Superior temporal gyrus (tissue), 1 donor: ENCODE data around the gene TMEFF2.
"Not testable (repeated sequence)": the region's sequence is repeated elsewhere in the genome, so short reads cannot be mapped to it uniquely, and the experiment has no call there.

Experiments used
- DNase-seq: peaks from one replicate; pipeline ENCODE4 v3.0.0-alpha.2; 2016; ENCODE audit errors: extremely low spot score

Gene TMEFF2

DNA sequence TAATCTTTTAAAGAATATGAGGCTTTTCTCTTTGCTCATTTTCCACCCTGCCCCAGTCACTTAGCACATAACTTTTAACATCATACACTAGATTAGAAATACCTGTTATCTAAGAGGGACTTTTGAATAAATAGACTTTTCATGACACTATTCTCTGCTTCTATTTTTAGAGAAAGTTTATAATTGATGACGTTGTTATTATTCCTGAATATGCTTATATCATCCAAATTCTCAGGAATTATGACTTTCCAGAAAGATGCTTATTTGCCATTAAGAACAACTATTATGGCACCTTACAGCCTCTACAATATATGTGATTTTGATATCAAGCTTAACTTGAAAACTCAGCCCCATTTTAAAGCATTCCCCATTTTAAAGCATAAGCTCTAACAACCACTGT lies 11.4 kb downstream of the TMEFF2 start:
- no peak for DNase-seq

- DNase-seq: peak; percentile 17
Measured at GRCh38 chr2:192166946-192167345, 27.8 kb downstream of the TMEFF2 start.

- no peak for DNase-seq
Measured at GRCh38 chr2:192165842-192166241, 28.9 kb downstream of the TMEFF2 start.

- peak; percentile 94 for DNase-seq
Measured at GRCh38 chr2:192162392-192163042, 32.2 kb downstream of the TMEFF2 start.

DNA sequence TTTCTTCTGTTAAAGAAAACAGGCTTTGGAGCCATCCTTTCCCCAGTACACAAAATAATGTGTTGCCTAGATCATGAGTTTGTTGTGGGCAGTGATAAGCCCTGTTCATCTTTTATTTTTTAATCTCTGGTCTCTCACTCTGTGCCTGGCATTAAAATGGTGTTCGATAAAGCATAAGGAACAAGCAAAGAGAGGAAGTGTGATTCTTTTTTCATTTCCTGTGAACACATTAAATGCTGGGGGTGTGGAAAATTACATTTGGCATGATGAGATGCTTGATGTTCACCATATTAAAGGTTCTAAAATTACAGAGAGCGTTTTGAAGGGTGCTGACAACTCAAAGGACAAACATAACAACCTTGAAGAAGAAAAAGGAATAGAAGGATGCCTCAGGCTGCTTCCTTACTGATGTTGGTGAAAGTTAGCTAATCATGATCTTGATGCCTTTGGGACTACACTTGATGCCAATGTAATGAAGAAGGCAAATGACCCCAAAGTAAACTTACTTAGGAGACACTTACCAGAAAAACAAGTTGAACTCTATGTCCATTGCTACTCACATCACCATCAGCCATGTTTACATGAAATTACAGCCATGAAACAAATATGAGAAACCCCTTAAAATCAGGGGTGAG lies 33.0 kb downstream of the TMEFF2 start:
- peak; percentile 40 for DNase-seq

GRCh38 chr2:192159736-192160135 lies 35.0 kb downstream of the TMEFF2 start:
- DNase-seq: peak; percentile 38

GRCh38 chr2:192159208-192159607 lies 35.5 kb downstream of the TMEFF2 start:
- DNase-seq: no peak

DNA sequence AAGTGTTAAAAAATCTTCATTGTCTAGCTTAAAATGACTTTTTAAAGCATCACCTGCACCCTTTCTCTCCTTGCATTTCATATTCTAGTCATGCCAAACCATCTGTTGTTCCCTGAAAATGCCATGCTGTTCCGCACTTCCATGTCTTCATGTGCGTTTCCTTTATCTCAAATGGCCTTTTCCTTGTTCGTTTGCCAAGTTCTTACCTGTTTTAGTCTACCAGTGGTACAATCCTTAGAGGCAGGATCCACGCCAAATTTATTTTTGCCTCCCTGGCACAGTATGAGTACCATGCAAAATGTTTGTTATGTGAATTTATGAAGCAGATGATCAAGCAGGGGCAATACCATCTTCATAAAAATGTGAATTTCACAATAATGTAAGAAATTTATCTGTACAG lies 37.0 kb downstream of the TMEFF2 start:
- no peak for DNase-seq

DNA sequence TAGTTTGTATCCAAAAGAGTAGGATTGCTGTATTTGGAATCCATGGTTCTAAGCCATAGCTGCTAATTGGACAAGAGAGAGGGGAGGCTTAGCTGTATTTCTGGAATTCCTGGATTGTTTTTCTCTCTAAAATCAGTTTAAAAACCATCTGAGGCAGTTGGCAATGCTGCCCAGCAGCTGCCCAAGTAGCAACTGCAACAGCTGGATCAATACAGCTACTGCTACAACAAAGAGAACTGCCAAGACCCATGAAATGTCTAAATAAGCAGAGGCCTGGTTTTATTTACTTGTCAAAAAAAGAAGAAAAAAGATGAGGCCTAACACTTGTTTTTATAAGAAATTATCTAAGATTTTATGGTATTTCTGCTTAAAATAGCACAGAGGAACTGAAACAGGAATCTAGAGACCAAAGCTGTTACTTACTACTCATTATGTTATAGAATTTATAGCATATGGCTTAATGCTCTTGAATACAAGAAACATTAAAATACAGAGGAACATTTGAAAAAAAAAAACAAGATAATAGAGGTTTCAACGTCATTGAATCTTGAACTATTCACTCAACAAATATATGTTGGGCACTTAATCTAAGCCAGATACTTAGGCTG lies 39.1 kb downstream of the TMEFF2 start:
- DNase-seq: peak; percentile 49

- DNase-seq: no peak
Measured at GRCh38 chr2:192153561-192153960, 41.2 kb downstream of the TMEFF2 start.

- DNase-seq: peak; percentile 35
Measured at GRCh38 chr2:192151853-192152252, 42.9 kb downstream of the TMEFF2 start.

- DNase-seq: no peak
Measured at GRCh38 chr2:192150166-192150565, 44.6 kb downstream of the TMEFF2 start.

GRCh38 chr2:192148620-192149321 lies 46.0 kb downstream of the TMEFF2 start:
- DNase-seq: peak; percentile 69

DNA sequence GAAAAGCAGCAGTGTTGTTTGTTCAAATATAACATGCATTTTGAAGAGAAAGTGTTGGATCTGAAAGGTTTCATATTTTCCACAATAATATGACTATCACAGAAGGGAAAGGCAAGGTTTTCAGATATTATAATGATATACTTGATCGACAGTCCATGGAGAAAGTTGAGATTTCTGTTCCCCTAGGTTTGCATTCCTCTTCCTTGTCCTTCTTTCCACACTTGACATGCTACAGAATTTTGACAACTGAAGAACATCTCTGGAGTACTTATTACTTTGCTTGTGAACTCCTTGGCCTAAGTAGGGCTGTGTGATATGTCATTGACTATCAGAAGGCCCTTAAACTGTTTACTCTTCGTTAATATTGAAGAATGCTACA lies 46.5 kb downstream of the TMEFF2 start:
- peak; percentile 60 for DNase-seq

DNA sequence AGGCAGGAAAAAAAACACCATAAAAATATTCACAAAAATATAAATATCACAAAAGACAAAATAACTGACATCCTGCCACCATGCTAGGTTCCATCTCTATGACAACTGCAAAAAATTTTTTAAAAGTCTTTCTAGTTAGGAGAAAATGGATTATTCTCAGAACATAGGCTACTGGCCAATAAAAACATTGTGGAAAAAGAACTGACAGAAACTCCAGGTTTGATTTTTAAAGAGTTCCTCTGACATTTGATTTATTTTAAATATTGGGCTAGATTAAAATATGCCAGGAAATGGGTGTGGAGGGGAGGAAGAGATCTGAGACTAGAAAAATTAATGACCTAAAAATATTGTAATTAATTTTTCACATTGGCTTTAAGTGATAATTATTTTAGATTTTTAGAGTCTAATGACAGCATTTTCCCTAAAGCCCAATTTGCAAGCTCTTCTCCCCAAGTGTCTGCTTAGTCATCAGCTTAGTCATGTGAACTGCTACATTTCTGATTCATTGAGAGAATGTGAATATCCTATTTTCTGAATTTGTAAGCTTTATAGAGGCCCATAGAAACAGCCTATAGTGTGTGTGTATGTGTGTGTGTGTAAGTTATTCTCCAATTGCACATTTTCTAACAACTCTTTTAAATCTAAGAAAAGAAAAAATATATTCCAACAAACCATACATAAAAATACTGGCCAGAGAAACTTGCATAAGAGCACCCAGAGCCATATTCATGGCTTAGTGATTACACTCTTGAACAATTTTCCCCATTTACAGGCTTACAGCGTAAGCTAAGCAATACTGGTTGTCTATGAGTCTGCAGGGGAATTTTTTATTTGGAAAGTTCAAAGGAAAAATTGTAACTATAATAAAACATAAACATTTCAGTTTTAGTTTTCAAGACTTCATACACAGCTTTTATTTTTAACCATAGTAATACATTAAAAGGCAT lies 48.4 kb downstream of the TMEFF2 start:
- DNase-seq: peak; percentile 72

- no peak for DNase-seq
Measured at GRCh38 chr2:192145496-192145895, 49.2 kb downstream of the TMEFF2 start.

DNA sequence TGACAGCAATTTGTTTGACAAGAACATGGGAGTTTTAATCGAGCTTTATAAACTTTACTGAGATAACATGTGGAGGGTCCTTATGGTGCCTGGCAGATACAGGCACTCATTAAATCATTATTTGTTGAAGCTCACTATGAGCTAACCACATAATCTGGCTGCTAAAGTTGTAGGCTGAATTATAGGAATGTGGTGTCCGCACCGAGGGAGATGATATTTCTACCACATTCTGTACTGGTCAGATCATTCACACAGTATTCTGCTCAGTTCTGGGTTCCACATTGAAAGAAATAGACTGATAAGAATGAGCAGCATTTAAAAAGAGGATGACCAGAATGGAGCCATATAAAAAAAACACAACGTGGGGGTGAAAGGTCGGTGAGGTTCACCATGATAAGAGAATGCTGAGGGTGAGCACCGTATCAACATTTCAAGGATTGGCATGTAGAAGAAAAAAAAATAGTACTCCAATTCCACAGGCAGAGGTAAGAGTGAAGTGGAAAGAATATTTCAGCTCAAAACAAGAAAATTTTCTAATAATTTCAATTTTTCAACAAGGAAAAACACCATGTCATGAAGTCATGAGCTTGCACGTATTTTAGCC lies 54.4 kb downstream of the TMEFF2 start:
- no peak for DNase-seq

- no peak for DNase-seq
Measured at GRCh38 chr2:192139813-192140212, 54.9 kb downstream of the TMEFF2 start.

GRCh38 chr2:192137451-192137850 lies 57.3 kb downstream of the TMEFF2 start:
- DNase-seq: no peak

GRCh38 chr2:192132604-192133003 lies 62.1 kb downstream of the TMEFF2 start:
- DNase-seq: not testable (repeated sequence)

- not testable (repeated sequence) for DNase-seq
Measured at GRCh38 chr2:192130312-192130711, 64.4 kb downstream of the TMEFF2 start.
